Muscle layer of colon (tissue), 2 donors: ENCODE measurements around the gene SLC1A1.

ENCODE experiments used
- H3K27ac ChIP-seq: one replicate; pipeline ENCODE4 v1.7.0; 2013; ENCODE audit warnings: low read depth, mild to moderate bottlenecking, low read length, moderate library complexity
- H3K27me3 ChIP-seq, 2 donors: one replicate each; pipeline ENCODE4 v1.7.0; 2013; ENCODE audit warnings: low read length in 2 of 2, mild to moderate bottlenecking in 2 of 2; ENCODE audit not compliant: insufficient read depth in 2 of 2, control insufficient read depth in 1 of 2
- H3K36me3 ChIP-seq: one replicate; pipeline ENCODE4 v1.7.0; 2013; ENCODE audit warnings: mild to moderate bottlenecking, low read length; ENCODE audit not compliant: insufficient read depth
- H3K4me1 ChIP-seq: one replicate; pipeline ENCODE4 v1.7.0; 2013; ENCODE audit warnings: mild to moderate bottlenecking, low read length; ENCODE audit not compliant: insufficient read depth
- H3K4me3 ChIP-seq, 2 donors: one replicate each; pipeline ENCODE4 v1.7.0; 2013; ENCODE audit warnings: low read length in 2 of 2, low read depth in 1 of 2, mild to moderate bottlenecking in 1 of 2, moderate library complexity in 1 of 2
- H3K9ac ChIP-seq: one replicate; pipeline ENCODE4 v1.7.0; 2013; ENCODE audit warnings: low read length
- H3K9me3 ChIP-seq: one replicate; pipeline ENCODE4 v1.7.0; 2013; ENCODE audit warnings: mild to moderate bottlenecking, low read length
- donor health status: abdominal sarcoma.
- donor health status: Adenocarcinoma of cecum.

Gene SLC1A1

GRCh38 chr9:4489919-4490704, at the start of gene SLC1A1:
Gene SLC1A1 (plus strand): TSS chr9:4490468. CDS start chr9:4490680, 212 bp downstream.
- Histone ChIP-seq H3K9ac (peak within 1 kb of the TSS; percentile 24), H3K9me3 (no peaks in the 10 kb centered on the region), H3K4me1 (peaks cover 5% of the 10 kb centered on the region), H3K36me3 (no peaks in the 10 kb centered on the region), H3K27ac (peak within 1 kb of the TSS; percentile 40), H3K27me3 (peaks cover 0 to 5% of the 10 kb centered on the region in 2 donors), H3K4me3 (peak within 1 kb of the TSS; percentile 66 to 77)

- no peak overlapping the region for H3K9ac ChIP-seq
- no peak overlapping the region for H3K4me3 ChIP-seq
- no peak overlapping the region for H3K27ac ChIP-seq
- no peaks in the 10 kb centered on the region for H3K36me3 ChIP-seq
- H3K27me3 ChIP-seq, result no peaks in the 10 kb centered on the region
- no peaks in the 10 kb centered on the region for H3K4me1 ChIP-seq
- peaks cover 7% of the 10 kb centered on the region for H3K9me3 ChIP-seq
Observed at GRCh38 chr9:4442806-4443205, 47.5 kb upstream of the SLC1A1 start.

GRCh38 chr9:4443439-4443838, 46.8 kb upstream of the SLC1A1 start:
- Histone ChIP-seq H3K4me3 (no peak overlapping the region), H3K36me3 (no peaks in the 10 kb centered on the region), H3K4me1 (no peaks in the 10 kb centered on the region), H3K27me3 (no peaks in the 10 kb centered on the region), H3K27ac (no peak overlapping the region), H3K9ac (no peak overlapping the region), H3K9me3 (peaks cover 7% of the 10 kb centered on the region)

- H3K4me3 ChIP-seq, result no peak overlapping the region
- H3K27ac ChIP-seq, result no peak overlapping the region
- H3K27me3 ChIP-seq, result no peaks in the 10 kb centered on the region
- no peaks in the 10 kb centered on the region for H3K9me3 ChIP-seq
- no peak overlapping the region for H3K9ac ChIP-seq
- no peaks in the 10 kb centered on the region for H3K36me3 ChIP-seq
- H3K4me1 ChIP-seq, result no peaks in the 10 kb centered on the region
Observed at GRCh38 chr9:4461437-4461836, 28.8 kb upstream of the SLC1A1 start.

GRCh38 chr9:4463824-4464223, 26.4 kb upstream of the SLC1A1 start:
- no peak overlapping the region for H3K9ac ChIP-seq
- H3K9me3 ChIP-seq, result no peaks in the 10 kb centered on the region
- no peak overlapping the region for H3K4me3 ChIP-seq
- H3K27ac ChIP-seq, result no peak overlapping the region
- no peaks in the 10 kb centered on the region for H3K4me1 ChIP-seq
- no peaks in the 10 kb centered on the region for H3K27me3 ChIP-seq
- no peaks in the 10 kb centered on the region for H3K36me3 ChIP-seq

- Histone ChIP-seq H3K4me1 (no peaks in the 10 kb centered on the region), H3K9ac (no peak overlapping the region), H3K27ac (no peak overlapping the region), H3K4me3 (no peak overlapping the region), H3K27me3 (no peaks in the 10 kb centered on the region), H3K9me3 (no peaks in the 10 kb centered on the region), H3K36me3 (no peaks in the 10 kb centered on the region)
Observed at GRCh38 chr9:4464911-4465513, 25.3 kb upstream of the SLC1A1 start.

GRCh38 chr9:4465910-4466309, 24.4 kb upstream of the SLC1A1 start:
- Histone ChIP-seq H3K4me1 (no peaks in the 10 kb centered on the region), H3K36me3 (no peaks in the 10 kb centered on the region), H3K27ac (no peak overlapping the region), H3K9me3 (no peaks in the 10 kb centered on the region), H3K27me3 (no peaks in the 10 kb centered on the region), H3K4me3 (no peak overlapping the region), H3K9ac (no peak overlapping the region)

- Histone ChIP-seq H3K27me3 (no peaks in the 10 kb centered on the region), H3K27ac (no peak overlapping the region)
Observed at GRCh38 chr9:4475301-4475700, 15.0 kb upstream of the SLC1A1 start.

GRCh38 chr9:4486176-4486575, 4.1 kb upstream of the SLC1A1 start:
- Histone ChIP-seq H3K36me3 (no peaks in the 10 kb centered on the region), H3K27me3 (no peaks in the 10 kb centered on the region), H3K4me3 (no peak overlapping the region), H3K9ac (no peak overlapping the region), H3K27ac (no peak overlapping the region), H3K9me3 (no peaks in the 10 kb centered on the region), H3K4me1 (peaks cover 5% of the 10 kb centered on the region)

More at GRCh38 chr9:4475301-4475700, 15.0 kb upstream of the SLC1A1 start:
- Histone ChIP-seq H3K9me3 (no peaks in the 10 kb centered on the region), H3K4me3 (no peak overlapping the region), H3K36me3 (no peaks in the 10 kb centered on the region), H3K9ac (no peak overlapping the region), H3K4me1 (no peaks in the 10 kb centered on the region)

- H3K36me3 ChIP-seq, result no peaks in the 10 kb centered on the region
- no peak overlapping the region for H3K9ac ChIP-seq
- H3K9me3 ChIP-seq, result no peaks in the 10 kb centered on the region
- peak overlapping the region; percentile 40 for H3K27ac ChIP-seq
- peak overlapping the region; percentile 66 to 77 for H3K4me3 ChIP-seq
- H3K4me1 ChIP-seq, result peaks cover 5% of the 10 kb centered on the region
- H3K27me3 ChIP-seq, result peaks cover 0 to 5% of the 10 kb centered on the region in 2 donors
Observed at GRCh38 chr9:4489562-4489918, 728 bp upstream of the SLC1A1 start.

- H3K36me3 ChIP-seq, result no peaks in the 10 kb centered on the region
- H3K27ac ChIP-seq, result peak overlapping the region; percentile 40
- peaks cover 5% of the 10 kb centered on the region for H3K4me1 ChIP-seq
- peak overlapping the region; percentile 66 to 77 for H3K4me3 ChIP-seq
- H3K27me3 ChIP-seq, result peaks cover 0 to 5% of the 10 kb centered on the region in 2 donors
- peak overlapping the region; percentile 24 for H3K9ac ChIP-seq
- H3K9me3 ChIP-seq, result no peaks in the 10 kb centered on the region
Observed at GRCh38 chr9:4490705-4491625, 697 bp downstream of the SLC1A1 start.
